ENCODE data around the gene NOX5.

Gene NOX5

GRCh38 chr15:69107025-69107620, 92.6 kb downstream of the NOX5 start:
- DNase-seq: no peak

Measured in NCI-H146 (cell line).